NCI-H82 (cell line): ENCODE data around the gene METTL1.
"Not testable (repeated sequence)": the region's sequence is repeated elsewhere in the genome, so short reads cannot be mapped to it uniquely, and the experiment has no call there.

Experiments
- DNase-seq: peaks from one replicate; lab custom pipeline; 2025; lab: John Stamatoyannopoulos, UW

Gene METTL1

DNA sequence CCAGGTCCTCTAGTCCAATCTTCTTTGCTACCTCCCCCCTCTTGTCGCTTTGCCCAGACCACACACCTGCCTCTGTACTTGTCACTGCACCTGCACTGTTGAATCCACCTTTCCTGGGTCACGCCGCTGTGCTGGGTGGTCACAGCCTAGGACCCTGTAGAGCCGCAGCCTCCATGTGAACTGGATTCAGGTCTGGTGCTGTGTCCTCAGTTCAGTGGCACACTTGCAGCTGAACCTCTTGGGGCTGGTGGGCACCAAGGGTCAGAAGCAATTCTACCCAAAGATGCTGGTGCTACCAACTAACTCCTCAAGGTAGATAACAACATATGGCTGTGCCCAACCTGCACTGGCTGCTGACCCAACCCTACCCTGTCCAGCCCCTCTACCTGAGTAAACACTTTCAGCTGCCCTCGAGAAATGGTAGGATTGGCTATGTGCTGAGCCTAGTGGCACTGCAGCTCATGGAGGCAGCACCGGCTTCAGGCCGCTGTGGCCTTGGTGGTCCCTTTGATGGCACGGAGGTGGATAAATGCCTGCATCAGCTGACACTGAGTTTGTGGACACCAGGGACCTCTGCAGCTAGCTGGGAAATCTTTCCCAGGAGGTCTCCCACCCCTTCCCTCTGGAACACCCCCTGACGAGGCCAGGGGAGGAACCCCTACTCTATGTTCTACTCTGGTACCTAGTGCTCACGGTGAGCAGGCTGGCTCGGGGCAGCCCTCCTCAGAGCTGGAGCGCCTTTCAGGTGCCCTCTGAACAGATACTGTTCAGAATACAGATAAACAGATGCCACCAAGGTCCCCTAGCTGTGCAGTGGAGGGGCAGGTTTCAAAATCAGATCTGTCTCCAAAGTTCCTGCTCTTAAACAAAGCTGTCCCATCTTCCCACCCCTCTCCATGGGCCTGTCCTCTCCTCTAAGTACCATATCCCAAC, 47.6 kb downstream of the METTL1 start:
- no peak for DNase-seq

- DNase-seq = no peak
Observed at GRCh38 chr12:57723630-57723962, 48.3 kb downstream of the METTL1 start.

DNA sequence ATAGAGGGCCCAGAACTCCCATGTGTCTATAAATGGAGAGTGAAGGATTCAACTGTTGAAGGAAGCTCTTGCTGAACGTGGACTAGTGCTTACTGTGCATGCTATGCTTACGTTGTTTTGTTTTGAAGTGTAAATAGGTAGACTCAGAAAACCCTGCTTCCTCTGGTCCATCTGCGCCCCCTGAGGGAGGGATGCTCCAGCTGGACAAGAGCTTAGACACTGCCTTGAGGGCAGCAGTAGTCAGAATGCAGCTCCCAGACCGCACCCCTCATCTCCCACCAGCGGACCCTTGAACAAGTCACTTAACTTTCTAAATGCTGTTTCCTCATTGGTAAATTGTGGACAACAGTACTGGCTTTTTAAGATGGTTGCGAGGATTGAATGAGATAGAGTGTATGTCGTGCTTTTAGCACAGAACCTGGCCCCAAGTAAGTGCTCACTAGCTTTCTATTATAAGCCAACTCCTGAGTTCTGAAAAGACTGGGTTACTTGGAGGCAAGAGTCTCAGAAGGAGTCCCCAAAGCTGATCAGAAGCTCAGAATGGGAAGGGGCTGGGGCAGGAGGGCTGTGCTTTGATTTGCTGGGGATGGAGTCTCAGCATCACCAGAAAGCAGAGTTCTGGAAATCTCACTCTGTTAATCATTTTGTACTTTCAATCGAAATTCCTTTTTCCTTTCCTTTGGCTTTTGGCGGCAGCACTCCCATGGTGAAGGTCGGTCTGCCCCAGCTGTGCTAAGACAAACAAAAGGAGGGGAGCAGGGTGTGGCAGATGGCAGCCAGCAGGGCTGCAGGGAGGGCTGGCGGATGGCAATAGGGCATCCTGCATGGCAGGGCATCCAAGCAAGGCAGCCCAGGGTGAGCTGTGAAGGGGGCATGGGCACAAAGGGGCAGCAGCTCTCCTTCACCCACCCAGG, 48.9 kb downstream of the METTL1 start:
- DNase-seq = no peak

GRCh38 chr12:57721846-57722608, 49.9 kb downstream of the METTL1 start:
- not testable (repeated sequence) for DNase-seq

GRCh38 chr12:57720606-57721595, 51.0 kb downstream of the METTL1 start:
- no peak for DNase-seq

DNA sequence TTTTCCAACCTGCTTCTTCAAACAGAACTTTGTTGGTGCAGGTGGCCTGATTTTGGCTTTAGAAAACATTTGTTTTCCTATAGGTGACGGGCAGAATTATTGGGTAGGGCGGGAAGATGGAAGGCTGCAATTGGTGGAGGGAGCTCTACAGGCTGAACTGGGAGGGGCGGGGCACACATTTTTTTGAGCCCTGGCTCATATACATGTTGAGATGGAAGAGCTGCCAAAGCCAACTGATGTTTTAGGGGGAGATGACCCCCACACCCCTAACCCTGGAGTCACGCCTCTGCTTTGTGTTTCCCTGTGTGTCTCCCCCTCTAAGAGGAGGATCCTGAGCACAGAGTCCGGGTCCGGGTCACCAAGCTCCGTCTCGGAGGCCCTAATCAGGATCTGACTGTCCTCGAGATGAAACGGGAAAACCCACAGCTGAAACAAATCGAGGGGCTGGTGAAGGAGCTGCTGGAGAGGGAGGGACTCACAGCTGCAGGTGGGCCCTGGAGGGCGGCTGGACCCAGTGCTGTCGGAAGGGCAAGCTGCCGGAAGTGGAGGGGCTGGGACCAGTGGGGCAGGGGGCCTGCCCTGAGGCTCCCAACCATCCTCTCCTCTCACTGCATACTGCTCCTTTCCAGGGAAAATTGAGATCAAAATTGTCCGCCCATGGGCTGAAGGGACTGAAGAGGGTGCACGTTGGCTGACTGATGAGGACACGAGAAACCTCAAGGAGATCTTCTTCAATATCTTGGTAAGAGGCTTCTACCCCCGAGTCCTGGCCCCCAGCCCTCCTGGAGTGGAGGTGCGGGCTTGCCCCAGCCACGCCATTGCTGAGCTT, 51.9 kb downstream of the METTL1 start:
- no peak for DNase-seq

DNA sequence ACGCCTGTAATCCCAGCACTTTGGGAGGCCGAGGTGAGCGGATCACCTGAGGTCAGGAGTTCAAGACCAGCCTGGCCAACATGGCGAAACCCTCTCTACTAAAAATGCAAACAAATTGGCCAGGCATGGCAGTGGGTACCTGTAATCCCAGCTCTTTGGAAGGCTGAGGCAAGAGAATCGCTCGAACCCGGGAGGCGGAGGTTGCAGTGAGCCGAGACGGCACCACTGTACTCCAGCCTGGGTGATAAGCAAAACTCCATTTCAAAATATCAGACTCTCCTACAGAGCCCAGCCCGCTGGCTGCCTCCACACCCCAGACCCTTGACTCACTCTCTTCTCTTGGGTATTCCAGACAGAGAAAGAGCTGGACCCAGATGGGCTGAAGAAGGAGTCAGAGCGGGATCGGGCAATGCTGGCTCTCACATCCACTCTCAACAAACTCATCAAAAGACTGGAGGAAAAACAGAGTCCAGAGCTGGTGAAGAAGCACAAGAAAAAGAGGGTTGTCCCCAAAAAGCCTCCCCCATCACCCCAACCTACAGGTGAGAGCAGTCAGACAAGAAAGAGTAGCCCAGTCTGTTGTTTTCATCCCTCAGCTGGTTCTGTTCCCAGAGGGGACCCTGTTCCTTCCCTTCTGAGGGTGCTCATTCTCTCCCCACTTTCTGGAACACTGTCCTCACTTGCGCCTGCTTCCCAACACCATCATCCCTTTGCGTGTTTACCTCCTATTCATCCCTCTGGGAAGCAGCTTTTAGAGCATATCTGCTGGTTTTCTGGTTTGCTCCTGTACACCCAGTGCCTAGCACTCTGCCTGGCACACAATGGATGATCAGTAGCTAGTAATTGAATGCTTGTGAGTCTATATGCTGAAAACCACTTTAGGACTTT, 53.0 kb downstream of the METTL1 start:
- no peak for DNase-seq
